HG03095 (cell line): ENCODE results near the gene VPS35L.

Source experiments
- ATAC-seq: cut with Tn5 transposase; IDR thresholded peaks from one replicate; pipeline ENCODE4 v1.9.1; 2021; ENCODE audit warnings: moderate library complexity; ENCODE audit not compliant: unreplicated experiment

VPS35L gene, protein sequence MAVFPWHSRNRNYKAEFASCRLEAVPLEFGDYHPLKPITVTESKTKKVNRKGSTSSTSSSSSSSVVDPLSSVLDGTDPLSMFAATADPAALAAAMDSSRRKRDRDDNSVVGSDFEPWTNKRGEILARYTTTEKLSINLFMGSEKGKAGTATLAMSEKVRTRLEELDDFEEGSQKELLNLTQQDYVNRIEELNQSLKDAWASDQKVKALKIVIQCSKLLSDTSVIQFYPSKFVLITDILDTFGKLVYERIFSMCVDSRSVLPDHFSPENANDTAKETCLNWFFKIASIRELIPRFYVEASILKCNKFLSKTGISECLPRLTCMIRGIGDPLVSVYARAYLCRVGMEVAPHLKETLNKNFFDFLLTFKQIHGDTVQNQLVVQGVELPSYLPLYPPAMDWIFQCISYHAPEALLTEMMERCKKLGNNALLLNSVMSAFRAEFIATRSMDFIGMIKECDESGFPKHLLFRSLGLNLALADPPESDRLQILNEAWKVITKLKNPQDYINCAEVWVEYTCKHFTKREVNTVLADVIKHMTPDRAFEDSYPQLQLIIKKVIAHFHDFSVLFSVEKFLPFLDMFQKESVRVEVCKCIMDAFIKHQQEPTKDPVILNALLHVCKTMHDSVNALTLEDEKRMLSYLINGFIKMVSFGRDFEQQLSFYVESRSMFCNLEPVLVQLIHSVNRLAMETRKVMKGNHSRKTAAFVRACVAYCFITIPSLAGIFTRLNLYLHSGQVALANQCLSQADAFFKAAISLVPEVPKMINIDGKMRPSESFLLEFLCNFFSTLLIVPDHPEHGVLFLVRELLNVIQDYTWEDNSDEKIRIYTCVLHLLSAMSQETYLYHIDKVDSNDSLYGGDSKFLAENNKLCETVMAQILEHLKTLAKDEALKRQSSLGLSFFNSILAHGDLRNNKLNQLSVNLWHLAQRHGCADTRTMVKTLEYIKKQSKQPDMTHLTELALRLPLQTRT

GRCh38 chr16:19555186-19555937, at the start of gene VPS35L:
Gene VPS35L, plus strand, starts transcription at chr16:19555703. Its CDS starts 27 bp downstream, at chr16:19555730.
- ATAC-seq, result peak; percentile 96

DNA sequence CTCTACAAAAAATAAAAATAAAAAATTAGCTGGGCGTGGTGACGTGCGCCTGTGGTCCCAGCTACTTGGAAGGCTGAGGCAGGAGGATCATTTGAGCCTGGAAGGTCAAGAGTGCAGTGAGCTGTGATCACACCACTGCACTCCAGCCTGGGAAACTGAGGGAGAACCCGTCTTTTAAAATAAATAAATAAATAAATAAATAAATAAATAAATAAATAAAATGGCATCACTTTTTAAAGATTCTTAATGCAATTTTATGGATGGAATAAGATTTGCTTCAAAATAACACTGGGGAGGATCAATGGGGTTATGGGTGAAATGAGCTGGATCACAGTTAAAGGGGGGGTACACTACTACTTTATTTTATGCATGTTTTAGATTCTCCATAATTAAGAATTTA, 48.5 kb upstream of the VPS35L start:
- ATAC-seq, result no peak

GRCh38 chr16:19507867-19508266, 47.6 kb upstream of the VPS35L start:
- ATAC-seq, result no peak

DNA sequence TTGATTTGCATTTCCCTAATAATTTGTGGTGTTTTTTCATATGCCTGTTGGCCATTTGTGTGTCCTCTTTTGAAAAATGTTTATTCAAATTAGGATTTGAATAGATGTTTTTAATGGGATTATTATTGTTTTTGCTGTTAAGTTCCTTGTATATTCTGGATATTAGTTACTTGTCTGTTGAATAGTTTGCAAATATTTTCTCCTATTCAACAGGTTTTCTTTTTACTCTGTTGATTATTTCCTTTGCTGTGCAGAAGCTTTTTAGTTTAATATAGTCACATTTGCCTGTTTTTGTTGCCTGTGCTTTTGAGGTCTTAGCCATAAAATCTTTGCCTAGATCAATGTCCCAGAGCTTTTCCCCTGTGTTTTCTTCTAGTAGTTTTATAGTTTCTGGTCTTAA, 43.2 kb upstream of the VPS35L start:
- no peak for ATAC-seq

- ATAC-seq, result no peak
Observed at GRCh38 chr16:19513377-19514053, 42.0 kb upstream of the VPS35L start.

DNA sequence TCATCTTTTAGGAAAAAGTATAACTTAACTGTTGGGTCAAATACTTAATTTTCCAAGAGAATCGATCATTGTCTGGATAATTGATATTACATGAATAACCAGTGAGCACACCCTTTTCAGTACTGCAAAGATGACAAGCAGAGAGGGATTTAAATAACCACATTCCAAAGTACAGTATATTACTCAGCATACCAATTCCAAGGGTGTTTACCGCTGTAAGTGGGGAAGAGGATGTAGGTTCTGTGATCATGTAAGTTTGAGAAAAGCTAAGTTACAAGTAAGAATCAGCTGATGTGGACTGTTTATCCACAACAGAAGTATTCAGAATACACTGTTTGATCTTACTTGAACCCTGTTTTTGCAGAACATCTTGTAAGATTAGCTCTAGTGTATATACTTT, 39.7 kb upstream of the VPS35L start:
- ATAC-seq, result no peak

DNA sequence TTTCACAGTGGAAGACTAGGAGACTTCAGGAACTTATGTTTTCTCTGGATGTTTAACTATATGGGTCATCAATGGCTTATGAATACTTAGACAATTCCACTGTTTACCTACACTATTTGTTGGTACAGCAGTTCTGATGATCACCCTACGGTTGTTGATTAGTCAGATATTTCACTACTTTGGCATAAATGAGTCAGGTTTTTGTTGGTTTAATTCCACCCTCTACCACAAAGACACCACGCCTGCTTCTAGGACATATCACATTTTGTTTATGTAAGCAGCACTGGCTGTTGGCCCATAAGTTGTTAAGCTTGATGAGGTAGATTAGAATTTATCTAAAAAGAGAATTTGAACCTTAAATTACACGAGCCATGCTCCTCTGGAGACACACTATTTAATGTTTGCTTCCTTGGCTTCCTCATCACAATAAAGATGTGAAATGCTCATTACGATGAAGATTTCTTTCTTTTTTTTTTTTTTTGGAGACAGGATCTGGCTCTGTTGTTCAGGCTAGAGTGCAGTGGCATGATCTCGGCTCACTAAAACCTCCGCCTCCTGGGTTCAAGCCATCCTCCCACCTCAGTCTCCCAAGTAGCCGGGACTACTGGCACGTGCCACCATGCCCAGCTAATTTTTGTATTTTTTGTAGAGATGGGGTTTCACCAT, 37.9 kb upstream of the VPS35L start:
- no peak for ATAC-seq

- no peak for ATAC-seq
Observed at GRCh38 chr16:19518388-19518787, 37.1 kb upstream of the VPS35L start.

- ATAC-seq, result no peak
Observed at GRCh38 chr16:19520861-19521331, 34.6 kb upstream of the VPS35L start.

- ATAC-seq, result peak; percentile 66
Observed at GRCh38 chr16:19521471-19522396, 33.8 kb upstream of the VPS35L start, which contains the start of gene GDE1. Gene GDE1, minus strand, starts transcription at chr16:19522098. Its CDS starts 134 bp downstream, at chr16:19521964.

- ATAC-seq, result no peak
Observed at GRCh38 chr16:19522397-19522732, 33.1 kb upstream of the VPS35L start.

- ATAC-seq, result no peak
Observed at GRCh38 chr16:19522760-19523159, 32.7 kb upstream of the VPS35L start.

GRCh38 chr16:19523184-19523558, 32.3 kb upstream of the VPS35L start:
- ATAC-seq, result no peak

GRCh38 chr16:19523559-19524355, 31.7 kb upstream of the VPS35L start, which contains the start of gene CCP110:
Gene CCP110, plus strand, starts transcription at chr16:19523942. Its CDS starts 3,940 bp downstream, at chr16:19527882.
- ATAC-seq, result peak; percentile 60

- no peak for ATAC-seq
Observed at GRCh38 chr16:19524356-19524615, 31.2 kb upstream of the VPS35L start.

GRCh38 chr16:19524616-19525384, 30.7 kb upstream of the VPS35L start:
- no peak for ATAC-seq

GRCh38 chr16:19525385-19525723, 30.1 kb upstream of the VPS35L start:
- no peak for ATAC-seq

DNA sequence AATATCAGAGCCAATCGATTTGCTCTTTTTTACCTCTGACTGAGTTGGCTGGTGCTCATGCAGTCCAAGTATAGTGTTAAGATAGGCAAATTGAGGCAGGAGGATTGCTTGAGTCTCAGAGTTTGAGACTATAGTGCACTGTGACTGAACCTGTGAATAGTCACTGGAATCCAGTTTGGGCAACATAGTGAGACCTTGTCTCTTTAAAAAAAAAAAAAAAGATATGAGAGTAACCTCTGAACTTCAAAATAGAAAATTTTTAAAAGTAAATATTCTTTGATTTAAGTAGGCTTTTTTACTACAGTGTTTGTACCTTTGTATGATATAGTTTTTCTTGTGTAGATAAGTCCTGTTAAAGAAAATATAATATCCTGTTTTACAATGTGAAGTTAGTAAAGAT, 28.3 kb upstream of the VPS35L start:
- no peak for ATAC-seq
